Forelimb muscle (tissue), 1 donor: Measurements from ENCODE around the gene SEMA6A. TPM values are rescaled to one million over a fixed set of nuclear protein-coding genes. Genes with fewer than 3 reads are reported as not detected.

ENCODE experiments used
- DNase-seq: peaks from one replicate; pipeline ENCODE4 v3.0.0-alpha.2; 2013; ENCODE audit warnings: low read depth
- polyA plus RNA-seq: library from polyadenylated mRNA; unstranded; fragments of 120-200 nt; gene quantifications from one replicate; pipeline ENCODE4 v1.2.1, GENCODE V29; 2013; ENCODE audit not compliant: insufficient read length

The SEMA6A gene
- polyA plus RNA-seq, 1 donor = 43.9 TPM

DNA sequence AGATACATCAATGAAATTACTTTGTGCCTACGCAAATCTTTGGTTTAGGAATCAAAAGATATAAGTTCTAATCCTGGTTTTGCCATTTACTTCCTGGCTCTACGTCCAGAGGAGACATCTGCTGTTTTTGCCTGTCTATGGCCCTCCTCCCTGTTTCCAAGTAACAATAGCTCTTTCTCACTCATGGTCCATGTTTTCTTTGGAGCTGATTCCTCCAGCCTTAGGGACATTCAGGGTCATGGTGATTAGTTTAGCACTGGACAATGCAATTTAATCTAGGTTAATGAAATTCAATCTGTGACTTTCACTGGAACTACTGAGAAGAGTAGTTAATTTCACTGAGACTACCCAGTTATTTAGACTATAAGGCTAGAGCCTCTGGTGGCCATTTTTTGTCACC is 170.6 kb downstream of the SEMA6A start:
- no peak for DNase-seq

DNA sequence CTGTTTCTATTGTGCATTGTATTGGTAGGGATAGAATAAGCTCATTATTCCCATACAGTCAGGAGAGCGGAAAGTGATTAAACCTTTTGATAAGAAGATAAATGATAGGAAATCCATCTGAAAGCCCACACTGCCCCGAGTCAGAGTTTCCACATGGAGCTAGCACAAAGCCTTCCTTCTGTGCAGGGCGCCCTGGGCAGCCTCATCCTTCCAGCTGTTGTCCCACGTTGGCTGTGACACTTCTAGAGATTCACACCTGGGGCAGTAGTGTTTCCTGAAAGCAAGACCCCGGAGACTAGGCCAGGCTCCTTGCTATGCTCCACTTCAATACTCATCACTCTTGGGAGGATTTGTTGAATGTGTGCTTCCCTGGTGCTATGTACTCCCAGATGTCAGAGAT is 172.4 kb downstream of the SEMA6A start:
- DNase-seq = no peak

DNA sequence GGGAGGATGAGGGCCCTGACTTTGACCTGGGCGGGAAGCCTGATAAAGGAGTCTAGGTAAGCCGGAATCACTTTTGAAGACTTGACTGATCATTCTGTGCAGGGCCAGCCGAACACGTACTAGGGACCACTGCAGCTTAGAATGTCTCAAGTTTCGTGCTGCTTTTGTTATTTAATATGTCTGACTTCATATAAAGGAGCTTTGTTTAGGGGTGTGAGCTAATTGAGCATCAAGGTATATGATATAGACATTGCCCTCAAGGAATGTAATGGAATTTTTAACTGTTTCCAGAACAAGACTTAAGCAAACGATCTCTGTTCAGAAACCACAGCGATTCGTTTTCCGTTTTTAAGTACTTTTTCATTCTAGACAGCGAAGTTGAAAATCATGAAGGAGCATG is 173.0 kb downstream of the SEMA6A start:
- no peak for DNase-seq

DNA sequence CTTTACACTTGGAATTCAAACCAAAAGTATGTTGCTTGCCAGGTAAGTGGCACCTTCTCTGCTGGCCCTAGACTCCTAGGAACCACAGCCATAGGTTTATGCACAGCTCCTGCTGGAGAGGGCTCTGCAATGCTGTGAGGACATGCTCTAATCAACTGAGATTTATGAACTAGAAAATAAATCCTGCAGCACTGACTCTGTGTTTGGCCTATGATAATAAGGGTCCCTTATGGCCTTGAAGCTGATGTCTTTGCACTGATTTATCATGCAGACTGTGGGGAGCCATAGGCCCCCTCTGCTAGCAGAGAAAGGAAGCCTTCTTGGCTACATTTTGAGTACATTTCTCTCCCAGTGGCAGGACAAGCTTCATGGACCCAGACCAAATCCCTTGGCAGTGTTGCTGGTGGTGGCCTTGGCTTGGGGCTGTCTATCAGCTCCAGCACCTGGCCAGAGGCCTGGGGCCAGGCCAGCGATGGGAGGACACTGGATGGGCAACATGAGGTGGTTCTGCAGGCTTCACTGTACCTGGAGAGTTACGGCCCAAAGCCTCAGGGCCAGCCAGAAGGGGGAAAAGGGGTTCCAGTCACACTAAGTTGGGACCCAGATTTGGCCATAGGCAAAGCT is 178.0 kb downstream of the SEMA6A start:
- no peak for DNase-seq

DNA sequence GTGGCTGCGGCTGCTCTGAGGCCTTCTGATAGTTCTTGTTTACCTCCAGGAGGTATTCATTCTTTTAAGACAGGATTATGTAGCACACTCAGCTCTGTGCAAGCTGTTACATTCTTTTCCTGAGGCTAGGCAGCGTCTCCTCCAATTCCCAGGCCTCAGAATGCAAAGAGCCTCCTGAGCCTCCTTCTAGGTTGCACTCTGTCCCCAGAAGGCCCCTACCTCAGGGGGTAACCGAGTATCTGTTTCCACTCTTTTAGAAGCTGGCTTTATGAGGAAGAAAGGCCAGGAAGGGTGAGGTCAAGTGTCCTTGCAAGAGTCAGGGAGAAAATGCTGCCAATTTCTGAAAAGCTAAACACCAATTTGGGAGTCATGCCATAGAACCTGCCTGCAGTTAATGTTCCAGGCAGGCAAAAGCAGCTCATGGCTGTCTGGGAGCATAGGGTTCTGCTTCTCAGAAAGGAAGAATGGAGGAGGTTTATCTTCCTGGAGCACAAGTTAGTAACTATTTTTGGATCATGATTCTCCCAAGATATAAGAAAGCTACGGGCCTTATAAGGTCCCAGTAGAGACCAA is 178.9 kb downstream of the SEMA6A start:
- DNase-seq = no peak

GRCh38 chr5:116395226-116395625 is 179.4 kb downstream of the SEMA6A start:
- DNase-seq = no peak

GRCh38 chr5:116394186-116394867 is 180.3 kb downstream of the SEMA6A start:
- DNase-seq = no peak
